ENCODE measurements around the gene IL1RN. TPM values are rescaled to one million over a fixed set of nuclear protein-coding genes. Genes with fewer than 3 reads are reported as not detected.
A peak's percentile ranks its signal among the peaks of the same experiment; 100 is the strongest.

The IL1RN gene
- total and polyA plus RNA-seq, 2 of the 13 experiments (the other 11 are each of a cell fraction or from before 2014, with no cell fraction given), result 21.2 to 101 TPM

DNA sequence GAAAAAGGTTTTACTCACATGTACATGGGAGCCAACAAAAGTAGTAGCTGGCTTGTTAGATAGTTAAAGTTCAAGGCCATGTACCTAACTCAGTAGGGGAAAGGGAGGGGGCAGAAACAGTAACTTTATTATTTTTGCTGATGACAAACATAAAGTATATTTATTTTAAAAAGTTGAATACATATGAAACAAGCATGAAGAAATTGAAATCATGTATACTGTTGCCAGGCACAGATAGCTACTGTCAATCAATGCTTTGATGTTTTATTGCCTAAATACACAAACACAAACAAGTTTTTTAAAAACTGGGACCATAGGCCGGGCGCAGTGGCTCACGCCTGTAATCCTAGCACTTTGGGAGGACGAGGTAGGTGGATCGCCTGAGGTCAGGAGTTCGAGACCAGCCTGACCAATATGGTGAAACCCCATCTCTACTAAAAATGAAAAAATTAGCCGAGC lies 38.8 kb downstream of the IL1RN start (continued):
- TF ChIP-seq SALL2 (CRISPR knock-in tag; IDR thresholded peaks at IDR 0.05), result no peak
- TF ChIP-seq ARNT (IDR thresholded peaks at IDR 0.05), result no peak
- TF ChIP-seq, protein P1, sequence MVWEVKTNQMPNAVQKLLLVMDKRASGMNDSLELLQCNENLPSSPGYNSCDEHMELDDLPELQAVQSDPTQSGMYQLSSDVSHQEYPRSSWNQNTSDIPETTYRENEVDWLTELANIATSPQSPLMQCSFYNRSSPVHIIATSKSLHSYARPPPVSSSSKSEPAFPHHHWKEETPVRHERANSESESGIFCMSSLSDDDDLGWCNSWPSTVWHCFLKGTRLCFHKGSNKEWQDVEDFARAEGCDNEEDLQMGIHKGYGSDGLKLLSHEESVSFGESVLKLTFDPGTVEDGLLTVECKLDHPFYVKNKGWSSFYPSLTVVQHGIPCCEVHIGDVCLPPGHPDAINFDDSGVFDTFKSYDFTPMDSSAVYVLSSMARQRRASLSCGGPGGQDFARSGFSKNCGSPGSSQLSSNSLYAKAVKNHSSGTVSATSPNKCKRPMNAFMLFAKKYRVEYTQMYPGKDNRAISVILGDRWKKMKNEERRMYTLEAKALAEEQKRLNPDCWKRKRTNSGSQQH (CRISPR knock-in tag; IDR thresholded peaks at IDR 0.05; ENCODE audit: low read depth), result no peak
- no peak for TF ChIP-seq ZNF337 (CRISPR knock-in tag; IDR thresholded peaks at IDR 0.05; ENCODE audit: borderline replicate concordance, low read depth)
- no peak for TF ChIP-seq RCOR2 (CRISPR knock-in tag; IDR thresholded peaks at IDR 0.05)
- TF ChIP-seq ZNF235 (CRISPR knock-in tag; IDR thresholded peaks at IDR 0.05; ENCODE audit: borderline replicate concordance), result no peak
- no peak for TF ChIP-seq NR2F2 (IDR thresholded peaks at IDR 0.05; ENCODE audit: borderline replicate concordance, low read depth)
- no peak for TF ChIP-seq SIN3B (IDR thresholded peaks at IDR 0.05; ENCODE audit: low read length)
- no peak for TF ChIP-seq ZSCAN21 (CRISPR knock-in tag; IDR thresholded peaks at IDR 0.05; ENCODE audit: borderline replicate concordance)
- no peak for TF ChIP-seq RNF2 (conservative IDR thresholded peaks at IDR 0.05; ENCODE audit: low read depth)
- no peak for TF ChIP-seq ZNF678 (CRISPR knock-in tag; IDR thresholded peaks at IDR 0.05)
- no peak for TF ChIP-seq ZBTB3 (CRISPR knock-in tag; IDR thresholded peaks at IDR 0.05; ENCODE audit: borderline replicate concordance, low read depth)
- no peak for TF ChIP-seq SRSF1 (optimal IDR thresholded peaks at IDR 0.05; ENCODE audit: low read depth, low read length)
- TF ChIP-seq PPARG (CRISPR knock-in tag; conservative IDR thresholded peaks at IDR 0.05), result peak; percentile 92
- TF ChIP-seq ZNF75D (CRISPR knock-in tag; IDR thresholded peaks at IDR 0.05; ENCODE audit: borderline replicate concordance), result no peak
- TF ChIP-seq, protein P2, sequence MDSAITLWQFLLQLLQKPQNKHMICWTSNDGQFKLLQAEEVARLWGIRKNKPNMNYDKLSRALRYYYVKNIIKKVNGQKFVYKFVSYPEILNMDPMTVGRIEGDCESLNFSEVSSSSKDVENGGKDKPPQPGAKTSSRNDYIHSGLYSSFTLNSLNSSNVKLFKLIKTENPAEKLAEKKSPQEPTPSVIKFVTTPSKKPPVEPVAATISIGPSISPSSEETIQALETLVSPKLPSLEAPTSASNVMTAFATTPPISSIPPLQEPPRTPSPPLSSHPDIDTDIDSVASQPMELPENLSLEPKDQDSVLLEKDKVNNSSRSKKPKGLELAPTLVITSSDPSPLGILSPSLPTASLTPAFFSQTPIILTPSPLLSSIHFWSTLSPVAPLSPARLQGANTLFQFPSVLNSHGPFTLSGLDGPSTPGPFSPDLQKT (CRISPR knock-in tag; IDR thresholded peaks at IDR 0.05; ENCODE audit: borderline replicate concordance), result no peak
- no peak for TF ChIP-seq SMARCE1 (IDR thresholded peaks at IDR 0.05; ENCODE audit: borderline replicate concordance)
- TF ChIP-seq, protein P3, sequence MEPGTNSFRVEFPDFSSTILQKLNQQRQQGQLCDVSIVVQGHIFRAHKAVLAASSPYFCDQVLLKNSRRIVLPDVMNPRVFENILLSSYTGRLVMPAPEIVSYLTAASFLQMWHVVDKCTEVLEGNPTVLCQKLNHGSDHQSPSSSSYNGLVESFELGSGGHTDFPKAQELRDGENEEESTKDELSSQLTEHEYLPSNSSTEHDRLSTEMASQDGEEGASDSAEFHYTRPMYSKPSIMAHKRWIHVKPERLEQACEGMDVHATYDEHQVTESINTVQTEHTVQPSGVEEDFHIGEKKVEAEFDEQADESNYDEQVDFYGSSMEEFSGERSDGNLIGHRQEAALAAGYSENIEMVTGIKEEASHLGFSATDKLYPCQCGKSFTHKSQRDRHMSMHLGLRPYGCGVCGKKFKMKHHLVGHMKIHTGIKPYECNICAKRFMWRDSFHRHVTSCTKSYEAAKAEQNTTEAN (CRISPR knock-in tag; conservative IDR thresholded peaks at IDR 0.05), result 0 out of 2 replicates have a peak, but pooled peaks have one; percentile 35
- TF ChIP-seq POGZ (CRISPR knock-in tag; IDR thresholded peaks at IDR 0.05), result 0 out of 2 replicates have a peak, but pooled peaks have one; percentile 15
- no peak for TF ChIP-seq ZNF83 (CRISPR knock-in tag; IDR thresholded peaks at IDR 0.05; ENCODE audit: borderline replicate concordance)
- no peak for TF ChIP-seq MIER2 (CRISPR knock-in tag; IDR thresholded peaks at IDR 0.05)
- TF ChIP-seq, protein P4, sequence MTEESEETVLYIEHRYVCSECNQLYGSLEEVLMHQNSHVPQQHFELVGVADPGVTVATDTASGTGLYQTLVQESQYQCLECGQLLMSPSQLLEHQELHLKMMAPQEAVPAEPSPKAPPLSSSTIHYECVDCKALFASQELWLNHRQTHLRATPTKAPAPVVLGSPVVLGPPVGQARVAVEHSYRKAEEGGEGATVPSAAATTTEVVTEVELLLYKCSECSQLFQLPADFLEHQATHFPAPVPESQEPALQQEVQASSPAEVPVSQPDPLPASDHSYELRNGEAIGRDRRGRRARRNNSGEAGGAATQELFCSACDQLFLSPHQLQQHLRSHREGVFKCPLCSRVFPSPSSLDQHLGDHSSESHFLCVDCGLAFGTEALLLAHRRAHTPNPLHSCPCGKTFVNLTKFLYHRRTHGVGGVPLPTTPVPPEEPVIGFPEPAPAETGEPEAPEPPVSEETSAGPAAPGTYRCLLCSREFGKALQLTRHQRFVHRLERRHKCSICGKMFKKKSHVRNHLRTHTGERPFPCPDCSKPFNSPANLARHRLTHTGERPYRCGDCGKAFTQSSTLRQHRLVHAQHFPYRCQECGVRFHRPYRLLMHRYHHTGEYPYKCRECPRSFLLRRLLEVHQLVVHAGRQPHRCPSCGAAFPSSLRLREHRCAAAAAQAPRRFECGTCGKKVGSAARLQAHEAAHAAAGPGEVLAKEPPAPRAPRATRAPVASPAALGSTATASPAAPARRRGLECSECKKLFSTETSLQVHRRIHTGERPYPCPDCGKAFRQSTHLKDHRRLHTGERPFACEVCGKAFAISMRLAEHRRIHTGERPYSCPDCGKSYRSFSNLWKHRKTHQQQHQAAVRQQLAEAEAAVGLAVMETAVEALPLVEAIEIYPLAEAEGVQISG (CRISPR knock-in tag; IDR thresholded peaks at IDR 0.05), result no peak
- TF ChIP-seq, protein P5, sequence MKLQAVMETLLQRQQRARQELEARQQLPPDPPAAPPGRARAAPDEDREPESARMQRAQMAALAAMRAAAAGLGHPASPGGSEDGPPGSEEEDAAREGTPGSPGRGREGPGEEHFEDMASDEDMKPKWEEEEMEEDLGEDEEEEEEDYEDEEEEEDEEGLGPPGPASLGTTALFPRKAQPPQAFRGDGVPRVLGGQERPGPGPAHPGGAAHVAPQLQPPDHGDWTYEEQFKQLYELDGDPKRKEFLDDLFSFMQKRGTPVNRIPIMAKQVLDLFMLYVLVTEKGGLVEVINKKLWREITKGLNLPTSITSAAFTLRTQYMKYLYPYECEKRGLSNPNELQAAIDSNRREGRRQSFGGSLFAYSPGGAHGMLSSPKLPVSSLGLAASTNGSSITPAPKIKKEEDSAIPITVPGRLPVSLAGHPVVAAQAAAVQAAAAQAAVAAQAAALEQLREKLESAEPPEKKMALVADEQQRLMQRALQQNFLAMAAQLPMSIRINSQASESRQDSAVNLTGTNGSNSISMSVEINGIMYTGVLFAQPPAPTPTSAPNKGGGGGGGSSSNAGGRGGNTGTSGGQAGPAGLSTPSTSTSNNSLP (IDR thresholded peaks at IDR 0.05; ENCODE audit: low read depth, low read length), result peak; percentile 50; the same call in 1 of the 2 replicates
- TF ChIP-seq GATAD2A (CRISPR knock-in tag; IDR thresholded peaks at IDR 0.05), result peak; percentile 78
